ENCODE results near the gene RDH11. TPM values are rescaled to one million over a fixed set of nuclear protein-coding genes. Genes with fewer than 3 reads are reported as not detected.
A peak's percentile ranks its signal among the peaks of the same experiment; 100 is the strongest.

The RDH11 gene
- total and polyA plus RNA-seq, 10 of the 15 experiments (the other 5 are each of a cell fraction or from before 2014, with no cell fraction given): 49.7 to 161 (median 77.2) TPM

DNA sequence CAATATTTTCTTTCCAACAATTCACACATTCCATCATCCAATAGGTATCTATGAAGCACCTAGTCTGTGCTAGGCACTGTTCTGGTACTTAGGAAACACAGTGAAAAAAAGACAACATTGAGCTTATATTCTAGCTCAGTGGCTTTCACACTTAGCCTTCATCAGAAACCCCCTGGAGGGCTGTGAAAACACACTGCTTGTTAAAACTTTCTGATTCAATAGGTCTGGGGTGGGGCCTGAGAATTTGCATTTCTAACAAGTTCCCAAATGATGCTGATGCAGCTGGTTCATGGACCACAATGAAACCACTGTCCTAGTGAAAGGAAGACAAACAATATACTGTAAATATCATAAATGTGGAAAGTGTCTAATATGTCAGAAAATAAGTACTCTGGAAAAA is 27.0 kb downstream of the RDH11 start:
- Histone ChIP-seq H3K9ac (ENCODE audit: control insufficient read depth, insufficient read depth, low read length) (no peak overlapping the region), H3K36me3 (ENCODE audit: control insufficient read depth in 2 of 2, insufficient read depth in 2 of 2, low read length in 1 of 2) (no peaks in the 10 kb centered on the region; a peak in 2 of 4 replicates), H3K4me1 (ENCODE audit: control insufficient read depth, insufficient read depth, low read length) (peaks cover 21% of the 10 kb centered on the region), H3K9me3 (replicated peaks; ENCODE audit: control insufficient read depth, insufficient read depth, low read length) (no peaks in the 10 kb centered on the region), H3K79me2 (ENCODE audit: control insufficient read depth, insufficient read depth, low read length) (peaks cover 44% of the 10 kb centered on the region), H3K27ac (ENCODE audit: control insufficient read depth, insufficient read depth) (peak overlapping the region; percentile 31; the same call in 1 of the 2 replicates), H3K27me3 (replicated peaks in 1 of 2; ENCODE audit: control insufficient read depth in 2 of 2, insufficient read depth in 2 of 2, low read length in 1 of 2) (no peaks in the 10 kb centered on the region), H3K4me3 (no peak overlapping the region), H4K20me1 (ENCODE audit: control insufficient read depth, insufficient read depth) (peaks cover 5% of the 10 kb centered on the region; the same call in 1 of the 2 replicates), H2AFZ (ENCODE audit: control insufficient read depth, low read depth, low read length) (no peak overlapping the region), H3K4me2 (ENCODE audit: control insufficient read depth, insufficient read depth) (peak overlapping the region; percentile 38)
- ChIA-PET RAD21 (ENCODE audit: unreplicated experiment) (interaction anchor here (0.6 to 6.7 kb wide), 16 partner anchors 8 to 1797 kb away, joined by 3 to 144 read pairs (median 9); partner anchors contain the start of genes ARG2, PIGH, RDH11 and RDH12), CTCF (interaction anchor here (0.8 to 15.6 kb wide), 21 partner anchors 10 to 142 kb away, joined by 3 to 223 read pairs (median 5); partner anchors contain the start of genes ARG2, PIGH, RDH11 and RDH12), SMC1A (ENCODE audit: uncharacterized antibody, unreplicated experiment) (interaction anchor here (0.6 to 9.1 kb wide), 24 partner anchors 9 to 241 kb away, joined by 3 to 151 read pairs (median 4); partner anchors contain the start of genes ARG2, RDH11, RDH12 and TMEM229B), POLR2A (interaction anchor here (0.7 to 2.3 kb wide), 15 partner anchors 10 to 149 kb away, joined by 3 to 20 read pairs (median 3); partner anchors contain the start of genes PIGH and RDH11)
- ATAC-seq (peak; percentile 87), DNase-seq (ENCODE audit: low read depth, low spot score) (peak; percentile 44), FAIRE-seq (no peak)
- intact Hi-C loops (cut with micrococcal nuclease; ENCODE audit: unreplicated experiment) (no loop called here), in situ Hi-C loops (cut with MboI) (loop anchor here (5.0 kb wide), 1 partner anchor 86 kb away; no protein-coding TSS in a partner anchor)
- BruUV-seq (replicated peaks): no TSS peak
- TF ChIP-seq CHD1 (IDR thresholded peaks at IDR 0.05; ENCODE audit: low read depth, low read length): no peak
- TF ChIP-seq MTA2 (IDR thresholded peaks at IDR 0.05; ENCODE audit: low read depth): peak; percentile 97
- 0 out of 2 replicates have a peak, but pooled peaks have one; percentile 16 for TF ChIP-seq RUNX3 (IDR thresholded peaks at IDR 0.05; ENCODE audit: low read length)
- TF ChIP-seq, protein P1, sequence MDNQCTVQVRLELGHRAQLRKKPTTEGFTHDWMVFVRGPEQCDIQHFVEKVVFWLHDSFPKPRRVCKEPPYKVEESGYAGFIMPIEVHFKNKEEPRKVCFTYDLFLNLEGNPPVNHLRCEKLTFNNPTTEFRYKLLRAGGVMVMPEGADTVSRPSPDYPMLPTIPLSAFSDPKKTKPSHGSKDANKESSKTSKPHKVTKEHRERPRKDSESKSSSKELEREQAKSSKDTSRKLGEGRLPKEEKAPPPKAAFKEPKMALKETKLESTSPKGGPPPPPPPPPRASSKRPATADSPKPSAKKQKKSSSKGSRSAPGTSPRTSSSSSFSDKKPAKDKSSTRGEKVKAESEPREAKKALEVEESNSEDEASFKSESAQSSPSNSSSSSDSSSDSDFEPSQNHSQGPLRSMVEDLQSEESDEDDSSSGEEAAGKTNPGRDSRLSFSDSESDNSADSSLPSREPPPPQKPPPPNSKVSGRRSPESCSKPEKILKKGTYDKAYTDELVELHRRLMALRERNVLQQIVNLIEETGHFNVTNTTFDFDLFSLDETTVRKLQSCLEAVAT (IDR thresholded peaks at IDR 0.05): peak; percentile 43; the same call in 1 of the 2 replicates
- peak; percentile 58 for TF ChIP-seq ATF7 (IDR thresholded peaks at IDR 0.05; ENCODE audit: low read depth)
- TF ChIP-seq, protein P2, sequence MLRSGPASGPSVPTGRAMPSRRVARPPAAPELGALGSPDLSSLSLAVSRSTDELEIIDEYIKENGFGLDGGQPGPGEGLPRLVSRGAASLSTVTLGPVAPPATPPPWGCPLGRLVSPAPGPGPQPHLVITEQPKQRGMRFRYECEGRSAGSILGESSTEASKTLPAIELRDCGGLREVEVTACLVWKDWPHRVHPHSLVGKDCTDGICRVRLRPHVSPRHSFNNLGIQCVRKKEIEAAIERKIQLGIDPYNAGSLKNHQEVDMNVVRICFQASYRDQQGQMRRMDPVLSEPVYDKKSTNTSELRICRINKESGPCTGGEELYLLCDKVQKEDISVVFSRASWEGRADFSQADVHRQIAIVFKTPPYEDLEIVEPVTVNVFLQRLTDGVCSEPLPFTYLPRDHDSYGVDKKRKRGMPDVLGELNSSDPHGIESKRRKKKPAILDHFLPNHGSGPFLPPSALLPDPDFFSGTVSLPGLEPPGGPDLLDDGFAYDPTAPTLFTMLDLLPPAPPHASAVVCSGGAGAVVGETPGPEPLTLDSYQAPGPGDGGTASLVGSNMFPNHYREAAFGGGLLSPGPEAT (IDR thresholded peaks at IDR 0.05; ENCODE audit: low read depth): peak; percentile 94
- peak; percentile 55 for TF ChIP-seq RELA (IDR thresholded peaks at IDR 0.05; ENCODE audit: borderline replicate concordance, partially characterized antibody)
- no peak for TF ChIP-seq HDGF (IDR thresholded peaks at IDR 0.05)
- TF ChIP-seq BMI1 (IDR thresholded peaks at IDR 0.05; ENCODE audit: borderline replicate concordance): peak; percentile 26; the same call in 1 of the 2 replicates
- TF ChIP-seq MEF2B (IDR thresholded peaks at IDR 0.05; ENCODE audit: partially characterized antibody, poor library complexity, severe bottlenecking): peak; percentile 50
- TF ChIP-seq BRCA1 (IDR thresholded peaks at IDR 0.05; ENCODE audit: low read depth, low read length): no peak
- TF ChIP-seq POU2F2 (IDR thresholded peaks at IDR 0.05; ENCODE audit: borderline replicate concordance, low read depth, low read length): peak; percentile 77; the same call in 1 of the 3 replicates
- peak; percentile 55; the same call in 1 of the 2 replicates for TF ChIP-seq IKZF1 (conservative IDR thresholded peaks at IDR 0.05)
- TF ChIP-seq CHD2 (IDR thresholded peaks at IDR 0.05; ENCODE audit: borderline replicate concordance, low read depth, low read length): 0 out of 2 replicates have a peak, but pooled peaks have one; percentile 22
- TF ChIP-seq, protein P3, sequence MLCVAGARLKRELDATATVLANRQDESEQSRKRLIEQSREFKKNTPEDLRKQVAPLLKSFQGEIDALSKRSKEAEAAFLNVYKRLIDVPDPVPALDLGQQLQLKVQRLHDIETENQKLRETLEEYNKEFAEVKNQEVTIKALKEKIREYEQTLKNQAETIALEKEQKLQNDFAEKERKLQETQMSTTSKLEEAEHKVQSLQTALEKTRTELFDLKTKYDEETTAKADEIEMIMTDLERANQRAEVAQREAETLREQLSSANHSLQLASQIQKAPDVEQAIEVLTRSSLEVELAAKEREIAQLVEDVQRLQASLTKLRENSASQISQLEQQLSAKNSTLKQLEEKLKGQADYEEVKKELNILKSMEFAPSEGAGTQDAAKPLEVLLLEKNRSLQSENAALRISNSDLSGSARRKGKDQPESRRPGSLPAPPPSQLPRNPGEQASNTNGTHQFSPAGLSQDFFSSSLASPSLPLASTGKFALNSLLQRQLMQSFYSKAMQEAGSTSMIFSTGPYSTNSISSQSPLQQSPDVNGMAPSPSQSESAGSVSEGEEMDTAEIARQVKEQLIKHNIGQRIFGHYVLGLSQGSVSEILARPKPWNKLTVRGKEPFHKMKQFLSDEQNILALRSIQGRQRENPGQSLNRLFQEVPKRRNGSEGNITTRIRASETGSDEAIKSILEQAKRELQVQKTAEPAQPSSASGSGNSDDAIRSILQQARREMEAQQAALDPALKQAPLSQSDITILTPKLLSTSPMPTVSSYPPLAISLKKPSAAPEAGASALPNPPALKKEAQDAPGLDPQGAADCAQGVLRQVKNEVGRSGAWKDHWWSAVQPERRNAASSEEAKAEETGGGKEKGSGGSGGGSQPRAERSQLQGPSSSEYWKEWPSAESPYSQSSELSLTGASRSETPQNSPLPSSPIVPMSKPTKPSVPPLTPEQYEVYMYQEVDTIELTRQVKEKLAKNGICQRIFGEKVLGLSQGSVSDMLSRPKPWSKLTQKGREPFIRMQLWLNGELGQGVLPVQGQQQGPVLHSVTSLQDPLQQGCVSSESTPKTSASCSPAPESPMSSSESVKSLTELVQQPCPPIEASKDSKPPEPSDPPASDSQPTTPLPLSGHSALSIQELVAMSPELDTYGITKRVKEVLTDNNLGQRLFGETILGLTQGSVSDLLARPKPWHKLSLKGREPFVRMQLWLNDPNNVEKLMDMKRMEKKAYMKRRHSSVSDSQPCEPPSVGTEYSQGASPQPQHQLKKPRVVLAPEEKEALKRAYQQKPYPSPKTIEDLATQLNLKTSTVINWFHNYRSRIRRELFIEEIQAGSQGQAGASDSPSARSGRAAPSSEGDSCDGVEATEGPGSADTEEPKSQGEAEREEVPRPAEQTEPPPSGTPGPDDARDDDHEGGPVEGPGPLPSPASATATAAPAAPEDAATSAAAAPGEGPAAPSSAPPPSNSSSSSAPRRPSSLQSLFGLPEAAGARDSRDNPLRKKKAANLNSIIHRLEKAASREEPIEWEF (IDR thresholded peaks at IDR 0.05; ENCODE audit: insufficient replicate concordance, low read depth, low read length): no peak
